NCI-H446 (cell line): ENCODE measurements around the gene DALRD3.

Experiments used
- DNase-seq, 2 experiments: peaks; one replicate each; lab custom pipeline; 2025; lab: John Stamatoyannopoulos, UW

The DALRD3 gene

DNA sequence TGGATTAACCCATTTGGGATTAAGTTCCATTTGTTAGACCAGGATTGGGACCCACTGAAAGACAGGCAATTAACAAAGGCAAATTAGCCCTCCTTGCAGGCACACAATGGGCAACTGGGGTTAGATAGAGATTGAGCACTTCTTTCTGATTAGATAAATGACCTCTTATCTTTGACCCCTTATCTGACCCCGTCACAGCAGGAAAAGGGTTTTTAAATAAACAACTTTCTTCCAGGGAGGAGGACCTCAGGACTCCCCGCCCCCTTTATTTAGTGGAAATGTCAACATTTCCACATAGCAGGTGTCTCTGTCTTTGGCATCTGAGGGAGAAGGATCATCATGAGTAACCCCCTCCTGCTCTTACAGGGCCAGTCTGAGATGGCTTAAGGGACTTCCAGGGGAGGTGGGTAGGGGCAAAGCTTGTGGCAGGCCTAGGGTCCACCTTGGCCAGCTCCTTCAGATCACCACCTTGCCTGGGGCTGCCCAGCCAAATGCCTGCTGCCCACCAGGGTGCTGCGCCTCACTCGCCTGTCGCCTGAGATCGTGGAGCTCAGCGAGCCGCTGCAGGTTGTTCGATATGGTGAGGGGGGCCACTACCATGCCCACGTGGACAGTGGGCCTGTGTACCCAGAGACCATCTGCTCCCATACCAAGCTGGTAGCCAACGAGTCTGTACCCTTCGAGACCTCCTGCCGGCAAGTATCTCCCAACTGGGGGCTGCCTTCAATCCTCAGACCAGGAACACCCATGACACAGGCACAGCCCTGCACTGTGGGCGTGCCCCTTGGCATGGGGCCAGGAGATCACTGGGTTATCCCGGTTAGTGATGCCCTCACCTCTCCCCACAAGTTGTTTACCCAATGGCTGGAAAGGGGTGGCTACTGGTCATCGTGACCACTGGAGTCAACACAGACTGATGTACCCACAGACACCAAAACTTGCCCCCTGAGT, 13.8 kb downstream of the DALRD3 start:
- no peak for DNase-seq

- peak in 1 of 2 experiments; percentile 22 for DNase-seq
Measured at GRCh38 chr3:49001155-49001554, 17.2 kb downstream of the DALRD3 start.

DNA sequence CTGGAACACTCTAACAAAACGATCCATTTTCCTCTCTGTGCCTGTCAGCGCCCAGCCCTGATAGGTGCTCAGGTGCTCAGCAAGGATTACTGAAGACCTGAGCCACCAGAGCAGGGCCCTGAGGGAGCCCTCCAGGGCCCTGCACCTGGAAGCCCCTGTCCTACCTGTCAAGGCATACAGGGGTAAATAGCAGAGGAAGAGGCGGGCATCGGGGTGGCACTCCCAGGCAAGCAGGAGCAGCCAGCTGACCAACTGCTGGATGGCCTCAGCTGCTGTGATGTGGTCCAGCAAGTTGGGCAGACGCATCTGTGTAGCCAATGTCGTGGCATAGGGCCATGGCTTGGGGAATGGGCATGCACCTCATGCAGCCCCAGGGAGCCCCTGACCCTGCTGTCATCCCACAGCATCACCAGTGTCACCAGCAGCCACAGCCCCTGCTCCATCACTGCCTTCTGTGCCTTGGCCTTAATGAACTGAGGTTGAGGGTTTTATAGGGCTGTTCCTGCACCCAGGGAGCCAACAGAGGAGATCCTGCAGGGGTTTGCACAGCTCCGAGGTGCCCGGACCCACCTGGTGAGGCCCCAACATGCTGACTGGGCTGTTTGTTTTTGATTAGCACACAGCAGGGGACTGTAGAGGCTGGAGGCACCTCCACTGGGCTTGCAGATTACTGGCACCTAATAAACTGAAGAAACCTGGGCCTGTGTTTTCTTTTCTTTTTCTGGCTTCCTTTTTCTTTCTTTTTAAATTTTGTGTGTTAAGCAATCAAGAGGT, 19.1 kb downstream of the DALRD3 start:
- no peak for DNase-seq

GRCh38 chr3:48997714-48998637, 20.4 kb downstream of the DALRD3 start:
- no peak for DNase-seq

DNA sequence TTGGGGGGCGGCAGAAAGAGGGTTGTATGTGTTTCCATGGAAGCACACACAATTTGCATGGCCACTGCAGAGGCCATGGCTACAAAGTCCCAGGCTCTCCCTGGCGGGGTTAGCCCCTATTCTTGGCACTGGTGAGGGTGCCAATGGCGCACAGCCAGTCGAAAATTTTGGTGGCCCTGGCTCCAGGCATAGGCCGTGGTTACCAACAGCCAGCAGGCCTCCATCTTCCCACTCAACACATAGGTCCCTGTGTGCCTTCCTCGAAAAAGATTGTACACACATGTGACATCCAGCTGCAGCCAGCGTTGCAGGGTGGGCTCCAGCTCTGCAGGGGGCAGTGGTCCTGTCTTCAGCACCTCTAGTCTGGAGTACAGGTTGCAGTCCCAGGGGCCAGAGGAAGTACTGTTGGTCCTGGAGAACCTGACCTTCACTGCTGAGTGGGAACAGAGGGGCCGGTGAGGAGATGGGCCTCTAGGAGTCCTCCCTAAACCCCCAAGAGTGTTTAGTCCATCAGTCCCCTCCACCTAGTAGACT, 21.2 kb downstream of the DALRD3 start:
- no peak for DNase-seq

DNA sequence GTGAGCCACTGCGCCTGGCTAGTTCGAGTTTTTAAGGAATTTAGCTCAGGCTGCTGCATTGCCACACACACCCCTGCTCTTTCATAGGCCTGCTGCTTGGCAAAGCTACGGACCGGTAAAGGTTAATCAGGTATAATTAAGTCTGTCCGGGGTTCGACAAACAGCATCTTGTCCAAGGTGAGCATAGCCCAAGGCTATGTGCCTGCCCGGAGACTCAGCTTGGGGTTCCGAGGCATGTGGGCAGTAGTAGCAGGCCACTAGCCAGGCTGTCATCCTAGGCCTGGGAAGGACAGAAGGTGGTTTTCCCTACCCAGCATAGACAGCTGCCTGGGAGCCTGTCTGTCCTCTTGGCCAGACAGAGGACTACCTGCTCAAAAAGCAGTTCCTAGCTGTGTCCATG, 21.7 kb downstream of the DALRD3 start:
- DNase-seq, result no peak

DNA sequence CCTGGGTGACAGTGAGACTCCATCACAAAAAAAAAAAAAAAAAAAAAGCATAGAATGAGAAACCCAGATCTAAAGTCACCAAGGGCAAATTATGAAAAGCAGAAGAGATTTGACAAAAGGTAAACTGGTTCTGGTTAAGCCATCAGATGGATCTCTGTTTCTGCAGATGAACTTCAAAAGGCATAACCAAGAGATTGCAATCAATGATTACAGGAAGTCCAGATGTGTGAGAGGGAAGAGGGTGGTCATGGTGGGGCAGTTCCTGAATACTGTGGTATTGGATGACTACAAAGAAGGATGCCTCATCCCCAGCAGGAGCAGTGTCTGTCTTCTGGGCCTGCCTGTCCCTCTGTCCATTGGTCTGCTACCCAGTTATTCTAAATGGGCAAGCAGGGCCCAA, 24.5 kb downstream of the DALRD3 start:
- no peak for DNase-seq

GRCh38 chr3:48991851-48992545, 26.4 kb downstream of the DALRD3 start:
- DNase-seq, result no peak

DNA sequence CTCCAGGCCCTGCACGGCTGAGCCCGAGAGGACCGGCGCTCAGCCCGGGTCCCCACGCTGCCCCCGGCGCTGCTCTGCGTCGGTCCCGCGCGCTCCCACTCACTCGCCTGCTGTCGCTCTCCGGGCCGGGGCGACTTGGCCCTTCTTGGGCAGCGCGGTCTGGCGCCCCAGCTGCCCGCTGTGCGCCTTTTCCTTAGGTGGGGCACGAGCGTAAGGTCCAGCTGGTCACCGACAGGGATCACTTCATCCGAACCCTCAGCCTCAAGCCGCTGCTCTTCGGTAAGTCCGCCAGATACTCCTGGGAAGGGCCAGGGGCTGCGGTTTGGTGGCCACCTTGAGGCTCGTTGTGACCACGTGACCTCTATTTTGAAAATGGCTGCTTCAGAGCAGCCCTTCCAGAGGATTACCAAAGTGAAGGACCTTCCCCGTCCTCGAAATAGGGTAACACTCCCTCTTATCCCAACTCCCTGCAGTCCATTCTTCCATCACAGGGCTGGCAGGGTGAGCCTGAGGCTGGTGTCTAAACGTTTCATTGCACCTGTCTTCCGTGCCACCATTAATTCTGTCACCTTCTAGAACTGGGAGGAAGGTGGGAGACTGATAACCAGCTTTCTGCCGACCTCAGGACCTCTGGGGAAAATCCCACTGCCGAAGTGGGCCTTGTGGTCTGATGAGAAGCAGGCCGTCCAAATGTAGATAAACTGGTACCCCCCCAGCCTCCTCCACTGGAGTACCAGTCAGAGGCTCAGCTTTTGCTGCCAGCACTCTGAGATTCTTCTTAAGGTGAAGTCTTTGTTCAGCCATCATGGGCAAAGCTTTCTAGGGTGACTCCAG, 27.5 kb downstream of the DALRD3 start:
- peak in 1 of 2 experiments; percentile 17 for DNase-seq

GRCh38 chr3:48989796-48990635, 28.4 kb downstream of the DALRD3 start, which contains the start of gene P4HTM:
P4HTM (plus strand) TSS chr3:48990241; CDS start chr3:48990257, 16 bp downstream.
- peak; percentile 28 to 49 for DNase-seq

DNA sequence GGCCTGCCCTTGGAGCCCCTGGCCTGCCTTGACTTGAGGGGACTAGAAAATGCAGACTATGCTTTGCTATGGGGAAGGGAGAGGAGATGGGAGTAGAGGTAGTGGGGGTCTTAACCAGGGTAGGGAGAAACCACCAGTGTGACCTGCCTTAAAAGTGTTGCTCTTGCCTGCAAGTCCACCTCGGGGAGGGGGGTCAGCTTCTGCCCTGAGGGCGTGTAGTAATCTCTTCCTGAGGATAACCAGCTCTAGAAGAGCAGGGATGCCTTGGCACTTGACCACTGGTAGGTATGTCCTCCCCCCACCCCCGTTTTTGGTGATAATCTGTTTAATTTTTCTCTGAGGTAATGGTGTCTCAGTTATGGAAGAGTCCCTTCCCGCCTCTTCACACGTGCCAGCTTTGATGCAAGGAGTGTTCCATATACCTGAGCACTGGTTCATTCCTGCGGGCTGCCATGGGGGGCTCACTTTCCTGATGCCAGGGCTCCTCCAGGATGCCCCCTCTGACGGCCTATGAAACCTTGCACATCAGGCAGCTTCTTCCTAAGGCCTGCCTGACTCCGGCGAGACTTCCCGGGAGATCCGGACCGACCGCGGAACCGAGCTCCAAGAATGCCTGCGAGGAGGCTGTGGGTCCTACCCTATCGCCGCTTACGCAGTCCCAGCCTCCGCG, 29.1 kb downstream of the DALRD3 start:
- no peak for DNase-seq

- no peak for DNase-seq
Measured at GRCh38 chr3:48985831-48986376, 32.5 kb downstream of the DALRD3 start.

DNA sequence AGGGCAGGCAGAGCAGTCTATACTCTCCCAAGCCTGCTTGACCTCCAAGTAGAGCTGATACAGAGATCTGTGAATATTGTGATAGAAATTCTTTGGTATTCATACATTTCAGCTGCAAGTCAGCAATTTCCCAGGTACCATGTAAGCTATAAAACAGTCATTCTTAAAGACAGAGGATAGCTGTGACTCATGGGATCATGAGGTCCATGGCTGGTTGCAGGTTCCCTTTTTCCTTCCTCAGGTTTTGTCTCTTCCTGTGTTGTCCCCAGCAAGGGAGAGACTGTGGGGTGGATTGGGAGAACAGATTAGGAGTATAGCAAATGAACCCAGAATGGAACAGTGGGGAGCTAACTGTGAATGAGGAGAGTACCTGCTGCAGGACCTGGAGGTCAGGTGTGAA, 33.7 kb downstream of the DALRD3 start:
- DNase-seq, result no peak

- no peak for DNase-seq
Measured at GRCh38 chr3:48983096-48983495, 35.3 kb downstream of the DALRD3 start.

DNA sequence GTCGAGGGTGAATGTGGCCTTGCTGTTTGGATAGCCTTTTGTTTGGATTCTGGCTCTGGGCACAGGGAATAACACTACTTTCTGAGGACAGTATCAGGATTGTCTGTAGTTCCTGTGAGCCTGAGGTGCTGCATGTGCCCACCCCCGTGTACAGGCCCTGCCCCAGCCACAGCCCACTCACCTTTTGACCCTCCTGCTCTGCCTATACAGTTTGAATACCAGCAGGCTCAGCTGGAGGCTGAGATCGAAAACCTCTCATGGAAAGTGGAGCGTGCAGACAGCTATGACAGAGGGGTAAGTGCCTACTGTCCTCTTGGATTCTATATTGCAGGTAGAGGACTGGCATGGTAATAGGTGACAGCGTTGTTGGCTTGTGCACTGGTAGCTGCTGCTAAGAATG, 35.7 kb downstream of the DALRD3 start:
- DNase-seq, result no peak

DNA sequence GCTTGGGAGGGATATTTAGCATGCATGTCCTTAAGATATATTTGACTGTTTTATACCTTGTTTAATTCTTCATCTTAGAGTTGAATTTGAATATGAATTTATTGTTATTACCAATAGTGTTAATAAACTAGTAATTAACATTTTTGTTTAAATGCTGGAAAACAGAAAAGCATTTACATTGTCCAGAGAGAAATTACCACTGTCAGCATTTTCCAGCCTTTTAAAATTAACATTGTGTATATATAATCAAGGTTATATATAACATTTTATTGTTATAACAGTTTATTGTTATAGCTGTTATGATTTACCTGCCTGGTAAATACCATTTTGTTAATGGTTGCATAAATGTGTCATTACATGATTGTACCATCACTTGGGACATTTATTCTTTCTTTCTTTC, 36.4 kb downstream of the DALRD3 start:
- DNase-seq, result no peak

DNA sequence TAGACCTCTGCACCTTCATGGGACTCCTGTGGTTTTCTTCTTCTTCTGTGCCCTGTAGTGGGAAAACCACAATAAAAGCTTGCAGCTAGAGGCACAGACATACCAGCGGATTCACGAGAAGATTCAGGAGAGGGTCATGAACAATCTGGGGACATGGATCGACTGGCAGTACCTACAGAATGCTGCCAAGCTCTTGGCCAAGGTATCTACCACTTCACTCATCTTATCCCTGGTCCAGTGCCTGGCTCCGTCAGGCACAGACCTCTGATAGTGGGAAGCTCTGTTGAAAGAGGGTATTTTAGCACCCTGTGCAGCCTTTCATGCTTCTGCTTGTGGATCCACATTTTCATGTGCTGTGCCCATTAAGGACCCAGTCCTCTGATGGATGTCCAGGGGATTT, 38.1 kb downstream of the DALRD3 start:
- no peak for DNase-seq

GRCh38 chr3:48979451-48979850, 38.9 kb downstream of the DALRD3 start:
- DNase-seq, result no peak
